HG02885 (cell line): ENCODE results near the gene DGKH.
"Not testable (repeated sequence)": the region's sequence is repeated elsewhere in the genome, so short reads cannot be mapped to it uniquely, and the experiment has no call there.

ENCODE experiments used
- ATAC-seq: cut with Tn5 transposase; IDR thresholded peaks from one replicate; pipeline ENCODE4 v1.9.1; 2021; ENCODE audit warnings: mild to moderate bottlenecking; ENCODE audit not compliant: unreplicated experiment, poor library complexity

DGKH gene

GRCh38 chr13:42070599-42070998 is 22.2 kb downstream of the DGKH start:
- ATAC-seq = not testable (repeated sequence)

DNA sequence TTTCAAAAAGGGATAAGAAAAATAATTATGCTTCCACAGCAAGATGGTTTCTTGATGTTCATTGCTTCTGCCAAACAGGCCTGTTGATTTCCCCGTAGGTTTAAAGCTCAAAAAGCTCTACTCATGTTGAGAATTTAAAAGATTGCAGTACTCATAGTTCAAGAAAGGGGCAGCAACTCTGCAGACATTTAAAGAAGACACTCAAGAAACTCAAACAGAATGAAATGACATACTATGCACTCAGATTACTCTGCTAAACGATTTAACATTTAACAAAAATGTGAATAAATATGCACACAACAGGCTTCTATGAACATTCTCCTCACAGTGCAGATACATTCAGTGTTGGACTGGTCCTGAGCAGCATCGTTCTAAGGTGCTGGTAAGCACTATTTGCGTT is 22.7 kb downstream of the DGKH start:
- not testable (repeated sequence) for ATAC-seq

DNA sequence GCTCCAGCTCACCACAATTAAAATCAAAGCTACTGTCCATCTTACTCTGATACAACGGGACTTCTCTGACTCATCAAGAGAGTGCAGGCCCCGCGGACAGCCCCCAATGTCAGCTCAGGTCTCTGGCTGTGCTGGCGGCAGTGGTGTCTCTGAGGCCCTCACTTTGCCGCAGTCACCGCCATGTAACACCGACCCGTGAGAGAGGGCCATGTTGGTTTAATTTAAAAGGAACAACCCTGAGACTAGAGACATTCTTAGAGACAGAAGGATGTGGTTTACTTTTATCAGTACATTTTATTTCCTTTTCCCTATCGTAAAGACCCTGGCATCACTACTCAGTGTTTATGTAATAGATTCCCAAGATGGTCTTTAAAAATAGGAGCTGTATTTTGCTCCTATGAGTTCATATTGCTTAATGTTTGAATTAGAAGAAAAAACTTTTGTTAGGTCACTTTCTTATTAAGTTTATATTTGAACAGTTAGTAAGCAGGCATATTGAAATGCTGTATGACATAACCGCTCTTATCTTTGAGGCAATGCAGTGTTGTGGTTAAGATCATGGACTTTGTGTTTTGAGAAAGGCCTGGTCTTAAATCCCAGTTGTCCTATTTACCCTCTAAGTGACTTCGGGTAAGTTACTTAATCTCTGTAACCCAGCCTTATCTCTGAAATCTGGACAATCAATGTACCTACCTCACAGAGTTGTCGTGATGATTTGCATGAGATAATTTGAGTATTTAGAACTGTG is 23.4 kb downstream of the DGKH start:
- ATAC-seq = no peak

- no peak for ATAC-seq
These were observed 25.2 kb downstream of the DGKH start for GRCh38 chr13:42073683-42074082.

- ATAC-seq = peak; percentile 44
These were observed 27.1 kb downstream of the DGKH start for GRCh38 chr13:42075517-42075916.

DNA sequence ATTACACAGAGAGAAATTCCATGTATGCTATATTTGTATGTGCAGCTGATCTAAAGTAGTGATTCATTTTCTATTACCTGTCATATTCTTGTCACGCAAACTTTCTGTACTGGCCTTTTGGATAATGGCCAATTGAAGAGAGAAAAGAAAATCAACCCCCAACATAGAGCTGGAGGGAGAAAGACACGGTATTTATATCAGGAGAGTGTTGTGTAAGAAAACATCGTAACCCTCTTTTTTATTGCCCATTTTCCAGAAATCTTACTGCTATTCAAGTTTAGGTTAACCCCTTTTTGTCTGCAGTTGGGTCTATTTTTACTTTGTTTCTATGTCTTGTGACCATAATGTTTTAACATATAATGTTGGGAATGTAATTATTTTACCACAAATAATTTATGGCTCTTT is 27.9 kb downstream of the DGKH start:
- no peak for ATAC-seq

DNA sequence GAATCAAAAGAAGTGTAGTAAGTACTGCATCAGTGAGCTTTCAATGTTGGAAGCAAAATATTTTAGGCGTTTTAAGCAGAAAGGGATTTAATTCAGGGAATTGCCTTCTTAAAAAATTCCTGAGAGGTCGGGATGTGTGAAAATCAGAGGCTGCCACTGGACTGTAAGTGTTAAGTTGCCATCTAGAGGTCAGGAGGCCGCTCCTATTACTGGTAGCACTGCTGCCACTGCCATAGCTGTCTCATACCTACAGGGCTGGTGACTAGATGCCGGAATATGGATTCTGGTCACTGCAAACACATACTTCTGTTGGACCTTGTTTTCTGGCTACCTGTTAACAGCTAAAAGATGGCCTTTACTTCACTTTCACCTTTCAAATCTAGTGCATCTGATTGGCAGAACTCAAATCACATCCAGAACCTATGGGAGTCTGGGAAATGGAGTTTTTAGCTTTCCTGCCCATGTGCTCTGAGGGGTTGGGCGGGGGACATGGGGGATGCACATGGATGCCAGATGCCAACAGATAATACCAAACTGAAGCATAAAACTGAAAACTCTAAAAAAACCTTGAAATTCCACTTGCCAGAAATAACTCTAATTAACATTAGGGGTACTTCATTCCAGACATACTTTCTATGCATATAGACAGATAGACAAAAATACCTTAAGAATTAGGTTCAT is 29.8 kb downstream of the DGKH start:
- ATAC-seq = no peak

- ATAC-seq = no peak
These were observed 34.8 kb downstream of the DGKH start for GRCh38 chr13:42083138-42083770.

- no peak for ATAC-seq
These were observed 36.3 kb downstream of the DGKH start for GRCh38 chr13:42084722-42085121.

GRCh38 chr13:42086582-42086981 is 38.1 kb downstream of the DGKH start:
- no peak for ATAC-seq

DNA sequence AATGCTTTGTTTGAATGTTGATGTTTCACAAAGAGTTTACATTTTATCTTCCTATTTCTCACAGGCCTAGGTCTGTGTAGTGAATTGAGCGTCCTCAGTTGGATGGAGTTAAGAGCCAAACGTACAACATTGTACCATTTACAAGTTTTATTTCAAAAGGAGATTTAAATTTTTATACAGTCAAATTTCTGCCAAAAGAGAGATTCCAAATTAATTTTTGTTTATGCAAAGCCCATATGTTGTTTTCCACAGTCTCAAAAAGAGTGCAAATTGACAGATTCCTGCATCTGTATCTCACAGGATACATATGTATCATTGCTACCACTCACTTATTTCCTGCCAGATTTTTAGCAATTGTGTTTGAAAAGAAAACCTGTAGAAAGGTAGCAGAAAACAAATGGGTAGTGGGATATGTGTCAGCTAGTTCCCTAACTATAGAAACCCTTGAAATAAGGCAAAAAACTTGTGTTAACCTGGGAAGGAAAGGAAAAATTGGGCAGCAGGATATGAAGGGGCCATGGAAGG is 46.1 kb downstream of the DGKH start:
- ATAC-seq = no peak

DNA sequence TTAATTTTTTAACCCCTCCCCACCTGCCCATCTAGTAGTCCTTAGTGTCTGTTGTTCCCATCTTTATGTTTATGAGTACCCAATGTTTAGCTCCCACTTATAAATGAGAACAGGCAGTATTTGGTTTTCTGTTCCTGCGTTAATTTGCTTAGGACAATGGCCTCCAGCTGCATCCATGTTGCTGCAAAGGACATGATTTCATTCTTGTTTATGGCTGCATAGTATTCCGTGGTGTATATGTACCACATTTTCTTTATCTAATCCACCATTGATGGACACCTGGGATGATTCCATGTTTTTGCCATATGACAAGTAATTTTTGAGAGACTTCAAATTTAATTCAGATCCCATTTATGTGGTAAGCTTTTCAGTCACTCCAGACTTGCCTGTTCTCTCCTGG is 47.8 kb downstream of the DGKH start:
- ATAC-seq = not testable (repeated sequence)

DNA sequence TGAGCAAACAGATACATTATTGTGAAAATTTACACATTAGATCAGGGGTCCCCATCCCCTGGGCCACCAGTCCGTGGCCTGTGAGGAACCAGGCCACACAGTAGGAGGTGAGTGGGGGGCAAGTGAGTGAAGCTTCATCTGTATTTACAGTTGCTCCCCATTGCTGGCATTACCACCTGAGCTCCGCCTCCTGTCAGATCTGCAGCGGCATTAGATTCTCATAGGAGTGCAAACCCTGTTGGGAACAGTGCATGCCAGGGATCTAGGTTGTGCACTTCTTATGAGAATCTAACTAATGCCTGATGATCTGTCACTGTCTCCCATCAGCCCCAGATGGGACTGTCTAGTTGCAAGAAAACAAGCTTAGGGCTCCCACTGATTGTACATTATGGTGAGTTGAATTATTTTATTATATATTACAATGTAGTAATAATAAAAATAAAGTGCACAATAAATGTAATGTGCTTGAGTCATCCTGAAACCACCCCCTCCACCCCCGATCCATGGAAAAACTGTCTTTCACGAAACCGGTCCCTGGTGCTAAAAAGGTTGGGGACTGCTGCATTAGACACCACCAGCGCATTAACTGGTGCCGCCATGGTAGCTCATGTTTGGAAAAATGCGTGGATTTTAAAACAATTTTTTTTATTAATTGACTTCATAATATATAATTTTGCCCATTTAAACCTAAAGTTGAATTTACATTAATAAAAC is 51.7 kb downstream of the DGKH start:
- no peak for ATAC-seq

DNA sequence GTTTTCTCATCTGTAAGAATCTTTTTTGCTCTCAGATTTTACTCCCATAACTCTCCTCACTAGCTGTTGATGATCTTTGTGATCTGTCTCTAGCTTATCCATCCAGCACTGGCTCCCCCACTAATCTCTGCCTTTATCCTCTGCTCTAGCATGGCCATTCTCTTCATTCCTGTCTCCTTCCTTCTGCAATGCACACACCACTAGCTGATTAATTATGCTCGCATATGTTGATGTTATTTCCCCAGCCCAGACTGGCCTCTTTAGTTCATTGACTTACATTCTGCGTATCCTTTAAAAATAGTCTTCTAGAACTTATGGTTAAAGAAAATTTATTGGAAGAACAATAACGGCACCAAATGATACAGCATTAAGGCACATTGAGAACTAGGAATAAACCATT is 52.5 kb downstream of the DGKH start:
- no peak for ATAC-seq

GRCh38 chr13:42101821-42102585 is 53.6 kb downstream of the DGKH start:
- ATAC-seq = no peak

DNA sequence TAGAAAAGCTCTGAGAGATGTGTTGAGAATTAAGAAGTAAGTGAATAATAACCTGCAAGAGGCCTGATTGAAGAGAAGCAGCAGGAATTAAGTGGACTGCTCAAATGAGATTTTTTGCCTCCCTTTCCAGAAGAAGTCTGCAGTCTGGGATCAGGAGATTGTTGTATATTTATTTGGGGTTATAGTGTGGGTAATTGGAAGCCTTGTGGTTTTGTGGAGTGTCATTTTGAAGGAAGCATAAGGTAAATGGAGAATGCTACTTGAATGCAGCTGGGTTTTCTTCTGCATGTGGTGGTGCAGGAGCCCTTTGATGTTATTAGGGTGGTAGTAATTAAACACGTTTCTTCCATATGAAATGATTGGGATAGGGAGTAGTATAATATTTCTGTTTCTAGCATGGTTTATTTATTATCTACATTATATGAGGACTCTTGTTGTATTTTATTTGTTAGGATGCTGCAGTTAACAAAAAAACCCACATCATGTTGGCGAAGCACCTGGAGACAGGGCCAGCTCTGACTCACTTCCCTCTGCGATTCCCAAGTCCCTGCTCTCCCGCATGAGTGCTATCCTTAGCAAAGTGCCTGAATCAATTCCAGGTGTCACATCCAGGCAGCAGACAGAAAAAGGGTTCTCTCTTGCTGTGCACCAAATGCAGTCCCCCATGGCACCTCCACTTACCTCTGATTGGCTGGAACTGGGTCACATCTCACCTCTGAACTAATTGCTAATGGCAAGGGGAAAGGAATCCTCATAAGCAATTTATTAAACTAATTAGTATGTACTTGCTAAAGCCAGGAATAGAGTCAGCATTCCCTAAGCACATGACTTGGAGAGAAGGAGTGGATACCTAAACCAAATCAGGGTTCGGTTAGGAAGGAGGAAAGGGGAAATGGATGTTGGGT is 54.8 kb downstream of the DGKH start:
- ATAC-seq = no peak

DNA sequence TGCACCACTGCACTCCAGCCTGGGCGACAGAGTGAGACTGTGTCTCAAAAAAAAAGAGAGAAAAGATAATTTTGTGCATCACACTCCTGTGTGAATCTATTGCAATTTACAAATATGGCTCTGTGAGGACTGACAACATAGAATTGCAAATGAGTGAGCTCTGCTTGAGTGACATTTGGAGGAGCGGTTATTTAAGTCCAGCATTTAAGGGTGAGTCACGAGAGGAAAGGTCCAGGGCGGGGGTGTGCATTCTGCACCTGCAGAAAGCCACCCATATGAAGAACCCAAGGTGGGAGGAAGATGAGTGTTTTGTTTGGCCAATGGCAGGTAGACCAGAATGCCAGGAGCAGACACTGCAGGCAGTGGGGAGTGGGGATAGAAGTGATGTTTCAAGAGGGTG is 58.5 kb downstream of the DGKH start:
- no peak for ATAC-seq

- no peak for ATAC-seq
These were observed 59.0 kb downstream of the DGKH start for GRCh38 chr13:42107421-42107820.

DNA sequence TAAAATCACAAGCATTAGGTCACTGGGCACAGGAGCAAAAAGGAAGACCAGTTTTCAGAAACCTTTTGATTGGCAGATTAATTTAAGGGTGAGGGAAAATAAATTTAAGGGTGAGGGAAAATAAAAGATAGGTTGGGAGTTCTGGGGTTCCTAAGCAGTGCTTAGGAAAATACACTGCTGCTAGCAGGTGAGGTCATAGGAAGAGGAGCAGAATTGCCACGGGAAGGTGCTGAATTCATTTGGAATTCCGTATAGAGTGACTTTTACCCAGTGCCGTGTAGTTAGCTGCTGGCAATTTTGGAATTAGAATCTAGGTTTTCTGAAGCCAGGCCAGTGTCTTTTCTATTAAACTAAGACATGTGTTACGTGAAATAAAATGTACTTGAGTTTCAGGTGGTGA is 59.8 kb downstream of the DGKH start:
- no peak for ATAC-seq
